Transverse colon (tissue), 3 donors: ENCODE data around the gene NMRK1.

Experiments used
- CTCF ChIP-seq, 5 experiments: fragments of 200-600 bp in 3 of 5; fragments of 450-650 bp in 2 of 5; sonication (generic) in 3 of 5; IDR thresholded peaks; 1 replicate in 2 of 5; 2 replicates in 3 of 5; pipeline ENCODE4 v1.5.1; 2016 to 2017; ENCODE audit warnings: antibody characterized with exemption in 5 of 5, inconsistent platforms in 3 of 5, mild to moderate bottlenecking in 2 of 5, moderate library complexity in 1 of 5
- POLR2A ChIP-seq: fragments of 450-650 bp; IDR thresholded peaks from one replicate; pipeline ENCODE4 v1.6.1; 2016; ENCODE audit warnings: antibody characterized with exemption, mild to moderate bottlenecking, moderate library complexity

DNA sequence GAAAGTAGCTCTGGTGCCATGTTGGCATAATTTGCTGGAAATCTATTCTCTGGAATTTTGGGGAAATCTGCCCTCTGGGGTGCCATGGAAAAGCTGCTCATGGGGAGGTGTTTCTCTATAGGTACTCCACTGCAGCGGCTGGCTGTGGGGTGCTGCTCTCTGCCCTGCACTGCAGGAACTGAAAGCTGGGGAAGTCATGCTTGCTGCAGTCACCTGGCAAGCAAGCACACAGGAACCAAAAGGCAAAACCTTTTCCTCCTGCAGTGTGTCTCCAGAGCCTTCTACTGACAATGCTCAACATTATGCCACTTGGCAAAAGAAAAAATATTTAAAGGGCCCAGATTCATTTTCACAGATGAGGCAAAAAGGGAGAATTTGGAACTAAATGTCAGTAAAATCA, 34.1 kb downstream of the NMRK1 start:
- TF ChIP-seq CTCF (IDR thresholded peaks at IDR 0.05) = no peak
- no peak for TF ChIP-seq POLR2A
